ENCODE measurements around the gene VSIG2. TPM values are rescaled to one million over a fixed set of nuclear protein-coding genes. Genes with fewer than 3 reads are reported as not detected.

Gene VSIG2
- total RNA-seq, 6 experiments from 2014 or later = 0.14 TPM; not detected in 5

GRCh38 chr11:124748481-124749343 is 3.3 kb downstream of the VSIG2 start:
- Mint-ChIP-seq H3K36me3 (ENCODE audit: low read depth) (no peaks in the 10 kb centered on the region), H3K9me3 (no peaks in the 10 kb centered on the region), H3K4me1 (ENCODE audit: low read depth) (peaks cover 44% of the 10 kb centered on the region), H3K27me3 (ENCODE audit: insufficient read depth) (peaks cover 18% of the 10 kb centered on the region), H3K4me3 (no peak overlapping the region; the same call in 1 of the 2 replicates), H3K27ac (peak overlapping the region; percentile 46; the same call in 1 of the 2 replicates)
- peak; percentile 35 for DNase-seq
- no peak for TF ChIP-seq CTCF (IDR thresholded peaks at IDR 0.05)

- Mint-ChIP-seq H3K4me3 (no peak overlapping the region), H3K27me3 (ENCODE audit: insufficient read depth) (peaks cover 22% of the 10 kb centered on the region), H3K36me3 (ENCODE audit: low read depth) (no peaks in the 10 kb centered on the region), H3K9me3 (no peaks in the 10 kb centered on the region), H3K4me1 (ENCODE audit: low read depth) (peaks cover 40% of the 10 kb centered on the region), H3K27ac (no peak overlapping the region)
- DNase-seq = no peak
- TF ChIP-seq CTCF (IDR thresholded peaks at IDR 0.05) = no peak
These were observed 4.0 kb downstream of the VSIG2 start for GRCh38 chr11:124748100-124748418.

- no peak for DNase-seq
- peak overlapping the region; percentile 45 for H3K27ac Mint-ChIP-seq
- no peaks in the 10 kb centered on the region for H3K36me3 Mint-ChIP-seq (ENCODE audit: low read depth)
- peak overlapping the region; percentile 92 for H3K4me3 Mint-ChIP-seq
- TF ChIP-seq CTCF (IDR thresholded peaks at IDR 0.05) = no peak
- peaks cover 22% of the 10 kb centered on the region for H3K27me3 Mint-ChIP-seq (ENCODE audit: insufficient read depth)
- no peaks in the 10 kb centered on the region for H3K9me3 Mint-ChIP-seq
- peaks cover 36% of the 10 kb centered on the region for H3K4me1 Mint-ChIP-seq (ENCODE audit: low read depth)
These were observed 4.5 kb downstream of the VSIG2 start for GRCh38 chr11:124747406-124748099.

- H3K27me3 Mint-ChIP-seq (ENCODE audit: insufficient read depth) = peaks cover 22% of the 10 kb centered on the region
- peak overlapping the region; percentile 58 for H3K27ac Mint-ChIP-seq
- H3K4me3 Mint-ChIP-seq = peak overlapping the region; percentile 92
- H3K4me1 Mint-ChIP-seq (ENCODE audit: low read depth) = peaks cover 34% of the 10 kb centered on the region
- H3K9me3 Mint-ChIP-seq = no peaks in the 10 kb centered on the region
- peak; percentile 68 for TF ChIP-seq CTCF (IDR thresholded peaks at IDR 0.05)
- H3K36me3 Mint-ChIP-seq (ENCODE audit: low read depth) = no peaks in the 10 kb centered on the region
- peak; percentile 72 for DNase-seq
These were observed 5.3 kb downstream of the VSIG2 start for GRCh38 chr11:124746621-124747243.

GRCh38 chr11:124745835-124746620 is 6.0 kb downstream of the VSIG2 start:
- Mint-ChIP-seq H3K4me3 (peak overlapping the region; percentile 92), H3K27me3 (ENCODE audit: insufficient read depth) (peaks cover 22% of the 10 kb centered on the region), H3K36me3 (ENCODE audit: low read depth) (no peaks in the 10 kb centered on the region), H3K4me1 (ENCODE audit: low read depth) (peaks cover 34% of the 10 kb centered on the region), H3K27ac (peak overlapping the region; percentile 58; the same call in 1 of the 2 replicates), H3K9me3 (no peaks in the 10 kb centered on the region)
- TF ChIP-seq CTCF (IDR thresholded peaks at IDR 0.05) = peak; percentile 46
- DNase-seq = no peak
